HS-5 (cell line): ENCODE results near the gene CSAG2.
"Not testable (repeated sequence)": the region's sequence is repeated elsewhere in the genome, so short reads cannot be mapped to it uniquely, and the experiment has no call there.

Experiments
- DNase-seq: peaks from one replicate; pipeline ENCODE4 v3.0.0-alpha.2; 2012; ENCODE audit warnings: low read depth

CSAG2 gene, protein sequence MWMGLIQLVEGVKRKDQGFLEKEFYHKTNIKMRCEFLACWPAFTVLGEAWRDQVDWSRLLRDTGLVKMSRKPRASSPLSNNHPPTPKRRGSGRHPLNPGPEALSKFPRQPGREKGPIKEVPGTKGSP

DNA sequence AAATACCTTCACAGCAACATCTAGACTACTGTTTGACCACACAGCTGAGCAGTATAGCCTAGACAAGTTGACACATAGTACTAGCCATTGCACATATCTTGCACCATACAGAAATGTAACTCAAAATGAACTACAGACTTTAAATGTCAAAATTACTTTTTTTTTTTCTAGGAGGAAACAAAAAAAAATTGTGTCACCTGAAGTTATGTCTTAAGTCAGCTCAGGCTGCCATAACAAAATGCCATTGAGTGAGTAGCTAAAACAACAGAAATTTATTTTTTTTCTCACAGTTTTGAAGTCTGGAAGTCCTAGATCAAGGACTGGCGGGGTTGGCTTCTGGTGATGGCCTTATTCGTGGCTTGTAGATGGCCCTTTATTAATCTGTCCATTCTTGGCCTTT lies at the start of gene CSAG2:
Gene CSAG2, minus strand, starts transcription at position 101 of the 400 bp plus-strand sequence. CDS start 161 bp downstream, outside the sequence.
- not testable (repeated sequence) for DNase-seq

DNA sequence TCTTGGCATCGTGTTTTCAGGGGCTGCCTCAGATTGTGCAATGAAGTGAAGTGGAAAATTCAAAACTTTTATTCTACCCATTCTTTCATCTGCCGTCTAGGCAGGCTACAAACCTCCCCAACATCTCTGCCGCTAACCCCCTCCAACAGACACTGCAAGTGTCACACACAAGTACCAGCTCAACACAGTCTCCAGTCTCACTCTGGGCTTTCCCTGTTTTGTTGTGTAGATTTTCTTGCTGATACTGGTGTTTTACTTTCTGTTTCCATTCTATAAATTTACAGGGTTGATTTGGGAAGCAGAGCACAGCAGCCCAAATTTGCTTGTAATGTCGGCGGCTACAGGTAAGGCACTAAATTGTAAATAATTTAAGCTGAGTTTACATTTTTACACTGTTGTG lies 45.8 kb upstream of the CSAG2 start:
- not testable (repeated sequence) for DNase-seq

DNA sequence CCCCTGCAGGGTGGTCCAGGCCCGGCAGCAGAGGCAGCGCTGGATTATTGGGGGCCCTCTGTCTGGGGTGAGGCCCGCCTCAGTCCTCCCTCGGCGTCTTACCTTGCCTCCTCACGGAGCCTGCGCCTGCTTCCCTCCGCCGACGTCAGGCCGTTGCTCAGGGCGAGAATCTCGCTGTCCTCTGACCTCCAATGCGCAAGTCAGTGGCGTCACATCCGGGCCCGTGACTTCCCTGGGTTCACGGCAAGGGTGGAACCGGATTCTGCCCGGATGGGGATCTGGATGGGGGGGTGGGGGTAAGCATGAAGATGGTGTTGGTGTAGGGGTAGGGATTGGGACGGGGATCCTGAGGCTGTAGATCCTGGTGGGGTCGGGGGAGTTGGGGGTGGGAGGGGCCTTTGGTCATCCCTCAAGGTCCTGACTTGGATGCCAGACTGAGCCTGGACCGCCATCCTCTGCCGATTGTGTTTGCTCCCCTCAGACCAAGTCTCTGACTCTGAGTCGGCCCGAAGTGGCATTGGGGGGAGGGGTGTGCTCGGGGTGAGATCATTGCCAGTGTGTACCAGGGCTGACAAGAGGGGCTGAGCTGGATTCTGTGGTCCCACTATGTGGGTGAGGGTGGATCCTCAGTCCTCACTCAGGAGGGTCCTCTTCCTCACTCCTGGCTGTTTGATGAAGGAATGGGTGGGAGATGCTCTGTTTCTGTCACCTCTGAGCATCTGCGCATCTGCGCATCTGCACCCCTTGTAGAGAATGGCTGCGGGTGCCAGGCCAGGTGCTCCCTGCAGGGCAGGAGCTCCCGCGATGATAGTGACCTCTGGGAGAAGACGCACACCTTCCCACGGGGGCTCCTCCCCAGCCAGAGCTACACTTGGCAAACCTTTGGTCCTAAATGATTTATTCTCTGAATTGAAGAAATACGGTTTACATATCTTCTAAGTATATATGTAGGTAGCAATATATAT lies 44.9 kb upstream of the CSAG2 start, which contains the start of gene MAGEA2:
Gene MAGEA2, minus strand, starts transcription at position 157 of the 965 bp plus-strand sequence. CDS start 2,479 bp downstream, outside the sequence.
- not testable (repeated sequence) for DNase-seq

DNA sequence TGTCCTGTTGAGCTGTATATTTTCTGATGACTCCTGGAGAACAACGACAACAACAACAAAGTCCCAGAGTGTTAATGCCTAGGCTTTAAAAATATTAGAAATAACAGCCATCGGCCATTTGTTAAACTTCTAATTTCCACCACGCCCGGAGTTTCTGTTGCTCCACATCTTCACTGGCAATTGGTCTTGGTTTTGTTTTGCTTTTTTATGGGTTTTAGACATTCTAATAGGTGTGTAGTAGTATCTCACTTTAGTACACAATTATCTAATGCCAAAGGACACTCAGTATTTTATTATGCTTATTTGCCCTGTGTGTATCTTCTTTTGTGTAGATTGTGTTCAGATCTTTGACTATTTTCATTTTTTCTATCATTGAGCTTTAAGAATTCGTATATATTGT lies 29.5 kb upstream of the CSAG2 start:
- DNase-seq: no peak

DNA sequence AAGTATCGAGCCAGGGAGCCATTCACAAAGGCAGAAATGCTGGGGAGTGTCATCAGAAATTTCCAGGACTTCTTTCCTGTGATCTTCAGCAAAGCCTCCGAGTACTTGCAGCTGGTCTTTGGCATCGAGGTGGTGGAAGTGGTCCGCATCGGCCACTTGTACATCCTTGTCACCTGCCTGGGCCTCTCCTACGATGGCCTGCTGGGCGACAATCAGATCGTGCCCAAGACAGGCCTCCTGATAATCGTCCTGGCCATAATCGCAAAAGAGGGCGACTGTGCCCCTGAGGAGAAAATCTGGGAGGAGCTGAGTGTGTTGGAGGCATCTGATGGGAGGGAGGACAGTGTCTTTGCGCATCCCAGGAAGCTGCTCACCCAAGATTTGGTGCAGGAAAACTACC lies 27.5 kb upstream of the CSAG2 start:
- DNase-seq: not testable (repeated sequence)

DNA sequence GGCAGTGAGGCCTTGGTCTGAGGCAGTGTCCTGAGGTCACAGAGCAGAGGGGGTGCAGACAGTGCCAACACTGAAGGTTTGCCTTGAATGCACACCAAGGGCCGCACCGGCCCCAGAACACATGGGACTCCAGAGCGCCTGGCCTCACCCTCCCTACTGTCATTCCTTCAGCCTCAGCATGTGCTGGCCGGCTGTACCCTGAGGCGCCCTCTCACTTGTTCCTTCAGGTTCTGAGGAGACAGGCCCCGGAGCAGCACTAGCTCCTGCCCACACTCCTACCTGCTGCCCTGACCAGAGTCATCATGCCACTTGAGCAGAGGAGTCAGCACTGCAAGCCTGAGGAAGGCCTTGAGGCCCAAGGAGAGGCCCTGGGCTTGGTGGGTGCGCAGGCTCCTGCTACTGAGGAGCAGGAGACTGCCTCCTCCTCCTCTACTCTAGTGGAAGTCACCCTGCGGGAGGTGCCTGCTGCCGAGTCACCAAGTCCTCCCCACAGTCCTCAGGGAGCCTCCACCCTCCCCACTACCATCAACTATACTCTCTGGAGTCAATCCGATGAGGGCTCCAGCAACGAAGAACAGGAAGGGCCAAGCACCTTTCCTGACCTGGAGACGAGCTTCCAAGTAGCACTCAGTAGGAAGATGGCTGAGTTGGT lies 26.9 kb upstream of the CSAG2 start:
- DNase-seq: no peak

DNA sequence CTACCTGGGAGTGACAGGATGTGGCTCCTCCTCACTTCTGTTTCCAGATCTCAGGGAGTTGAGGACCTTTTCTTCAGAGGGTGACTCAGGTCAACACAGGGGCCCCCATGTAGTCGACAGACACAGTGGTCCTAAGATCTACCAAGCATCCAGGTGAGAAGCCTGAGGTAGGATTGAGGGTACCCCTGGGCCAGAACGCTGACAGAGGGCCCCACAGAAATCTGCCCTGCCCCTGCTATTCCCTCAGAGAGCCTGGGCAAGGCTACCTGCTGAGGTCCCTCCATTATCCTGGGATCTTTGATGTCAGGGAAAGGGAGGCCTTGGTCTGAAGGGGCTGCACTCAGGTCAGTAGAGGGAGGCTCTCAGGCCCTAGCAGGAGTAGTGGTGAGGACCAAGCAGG lies 26.0 kb upstream of the CSAG2 start:
- DNase-seq: no peak

DNA sequence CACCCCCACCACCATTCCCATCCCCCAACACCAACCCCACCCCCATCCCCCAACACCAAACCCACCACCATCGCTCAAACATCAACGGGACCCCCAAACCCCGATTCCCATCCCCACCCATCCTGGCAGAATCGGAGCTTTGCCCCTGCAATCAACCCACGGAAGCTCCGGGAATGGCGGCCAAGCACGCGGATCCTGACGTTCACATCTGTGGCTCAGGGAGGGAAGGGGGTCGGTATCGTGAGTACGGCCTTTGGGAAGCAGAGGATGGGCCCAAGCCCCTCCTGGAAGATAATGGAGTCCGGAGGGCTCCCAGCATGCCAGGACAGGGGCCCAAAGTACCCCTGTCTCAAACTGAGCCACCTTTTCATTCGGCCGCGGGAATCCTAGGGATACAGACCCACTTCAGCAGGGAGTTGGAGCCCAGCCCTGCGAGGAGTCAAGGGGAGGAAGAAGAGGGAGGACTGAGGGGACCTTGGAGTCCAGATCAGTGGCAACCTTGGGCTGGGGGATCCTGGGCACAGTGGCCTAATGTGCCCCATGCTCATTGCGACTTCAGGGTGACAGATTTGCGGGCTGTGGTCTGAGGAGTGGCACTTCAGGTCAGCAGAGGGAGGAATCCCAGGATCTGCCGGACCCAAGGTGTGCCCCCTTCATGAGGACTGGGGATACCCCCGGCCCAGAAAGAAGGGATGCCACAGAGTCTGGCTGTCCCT lies 25.2 kb upstream of the CSAG2 start:
- DNase-seq: not testable (repeated sequence)

DNA sequence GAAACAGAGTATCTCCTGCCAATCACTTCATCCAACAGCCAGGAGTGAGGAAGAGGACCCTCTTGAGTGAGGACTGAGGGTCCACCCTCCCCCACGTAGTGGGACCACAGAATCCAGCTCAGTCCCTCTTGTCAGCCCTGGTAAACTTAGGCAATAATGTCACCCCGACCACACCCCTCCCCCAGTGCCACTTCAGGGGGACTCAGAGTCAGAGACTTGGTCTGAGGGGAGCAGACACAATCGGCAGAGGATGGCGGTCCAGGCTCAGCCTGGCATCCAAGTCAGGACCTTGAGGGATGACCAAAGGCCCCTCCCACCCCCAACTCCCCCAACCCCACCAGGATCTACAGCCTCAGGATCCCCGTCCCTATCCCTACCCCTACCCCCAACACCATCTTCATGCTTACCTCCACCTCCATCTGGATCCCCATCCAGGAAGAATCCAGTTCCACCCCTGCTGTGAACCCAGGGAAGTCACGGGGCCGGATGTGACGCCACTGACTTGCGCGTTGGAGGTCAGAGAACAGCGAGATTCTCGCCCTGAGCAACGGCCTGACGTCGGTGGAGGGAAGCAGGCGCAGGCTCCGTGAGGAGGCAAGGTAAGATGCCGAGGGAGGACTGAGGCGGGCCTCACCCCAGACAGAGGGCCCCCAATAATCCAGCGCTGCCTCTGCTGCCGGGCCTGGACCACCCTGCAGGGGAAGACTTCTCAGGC lies 24.3 kb upstream of the CSAG2 start, which contains the start of the genes CSAG1 and MAGEA12:
Gene CSAG1, minus strand, starts transcription at position 461 of the 715 bp plus-strand sequence. CDS start 1,261 bp downstream, outside the sequence.
Gene MAGEA12, plus strand, starts transcription at position 497 of the 715 bp plus-strand sequence. CDS start 2,405 bp downstream, outside the sequence.
- no peak for DNase-seq

DNA sequence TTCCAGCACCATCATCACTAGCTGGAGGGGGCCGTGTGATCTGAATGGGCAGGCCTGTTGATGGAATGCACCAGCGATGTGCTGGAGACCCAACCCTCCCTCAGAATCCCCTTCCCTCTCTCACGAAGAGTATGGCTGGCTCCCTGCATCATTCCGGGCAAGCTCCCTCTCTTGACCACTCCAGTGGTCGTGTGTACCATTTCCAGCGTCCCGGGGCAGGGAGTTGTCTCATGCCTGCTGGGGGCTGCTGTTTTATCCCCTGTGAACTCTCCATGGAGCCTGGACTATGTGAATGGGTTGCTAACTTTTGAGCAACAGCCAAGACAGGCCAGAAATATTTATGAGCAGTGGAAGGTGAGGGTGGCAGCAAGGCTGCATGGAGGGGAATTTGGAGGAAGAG lies 16.3 kb upstream of the CSAG2 start:
- no peak for DNase-seq

DNA sequence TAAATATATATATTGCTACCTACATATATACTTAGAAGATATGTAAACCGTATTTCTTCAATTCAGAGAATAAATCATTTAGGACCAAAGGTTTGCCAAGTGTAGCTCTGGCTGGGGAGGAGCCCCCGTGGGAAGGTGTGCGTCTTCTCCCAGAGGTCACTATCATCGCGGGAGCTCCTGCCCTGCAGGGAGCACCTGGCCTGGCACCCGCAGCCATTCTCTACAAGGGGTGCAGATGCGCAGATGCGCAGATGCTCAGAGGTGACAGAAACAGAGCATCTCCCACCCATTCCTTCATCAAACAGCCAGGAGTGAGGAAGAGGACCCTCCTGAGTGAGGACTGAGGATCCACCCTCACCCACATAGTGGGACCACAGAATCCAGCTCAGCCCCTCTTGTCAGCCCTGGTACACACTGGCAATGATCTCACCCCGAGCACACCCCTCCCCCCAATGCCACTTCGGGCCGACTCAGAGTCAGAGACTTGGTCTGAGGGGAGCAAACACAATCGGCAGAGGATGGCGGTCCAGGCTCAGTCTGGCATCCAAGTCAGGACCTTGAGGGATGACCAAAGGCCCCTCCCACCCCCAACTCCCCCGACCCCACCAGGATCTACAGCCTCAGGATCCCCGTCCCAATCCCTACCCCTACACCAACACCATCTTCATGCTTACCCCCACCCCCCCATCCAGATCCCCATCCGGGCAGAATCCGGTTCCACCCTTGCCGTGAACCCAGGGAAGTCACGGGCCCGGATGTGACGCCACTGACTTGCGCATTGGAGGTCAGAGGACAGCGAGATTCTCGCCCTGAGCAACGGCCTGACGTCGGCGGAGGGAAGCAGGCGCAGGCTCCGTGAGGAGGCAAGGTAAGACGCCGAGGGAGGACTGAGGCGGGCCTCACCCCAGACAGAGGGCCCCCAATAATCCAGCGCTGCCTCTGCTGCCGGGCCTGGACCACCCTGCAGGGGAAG lies 5.0 kb upstream of the CSAG2 start, which contains the start of gene MAGEA2B:
Gene MAGEA2B, plus strand, starts transcription at position 814 of the 973 bp plus-strand sequence. CDS start 2,479 bp downstream, outside the sequence.
- not testable (repeated sequence) for DNase-seq

DNA sequence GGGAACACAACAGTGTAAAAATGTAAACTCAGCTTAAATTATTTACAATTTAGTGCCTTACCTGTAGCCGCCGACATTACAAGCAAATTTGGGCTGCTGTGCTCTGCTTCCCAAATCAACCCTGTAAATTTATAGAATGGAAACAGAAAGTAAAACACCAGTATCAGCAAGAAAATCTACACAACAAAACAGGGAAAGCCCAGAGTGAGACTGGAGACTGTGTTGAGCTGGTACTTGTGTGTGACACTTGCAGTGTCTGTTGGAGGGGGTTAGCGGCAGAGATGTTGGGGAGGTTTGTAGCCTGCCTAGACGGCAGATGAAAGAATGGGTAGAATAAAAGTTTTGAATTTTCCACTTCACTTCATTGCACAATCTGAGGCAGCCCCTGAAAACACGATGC lies 4.1 kb upstream of the CSAG2 start:
- DNase-seq: not testable (repeated sequence)

DNA sequence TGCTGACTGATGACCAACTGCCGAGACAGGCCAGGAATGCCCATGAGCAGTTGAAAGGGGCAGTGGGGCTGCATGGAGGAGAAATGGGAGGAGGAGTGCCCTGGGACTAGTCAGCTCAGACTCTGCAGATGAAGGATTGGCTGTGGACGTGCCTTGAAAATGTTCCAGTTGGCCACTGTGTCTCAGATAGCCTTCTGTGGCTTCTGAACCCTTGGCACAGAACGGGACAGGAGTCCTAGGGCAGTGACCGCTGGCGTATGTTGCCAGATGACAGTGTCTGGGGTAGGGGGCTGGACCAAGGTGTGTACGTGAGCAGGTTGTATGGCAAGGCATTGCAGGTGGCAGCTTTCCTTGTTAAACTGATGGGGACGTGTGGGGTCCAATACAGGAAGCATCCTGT lies 2.6 kb downstream of the CSAG2 start:
- not testable (repeated sequence) for DNase-seq

DNA sequence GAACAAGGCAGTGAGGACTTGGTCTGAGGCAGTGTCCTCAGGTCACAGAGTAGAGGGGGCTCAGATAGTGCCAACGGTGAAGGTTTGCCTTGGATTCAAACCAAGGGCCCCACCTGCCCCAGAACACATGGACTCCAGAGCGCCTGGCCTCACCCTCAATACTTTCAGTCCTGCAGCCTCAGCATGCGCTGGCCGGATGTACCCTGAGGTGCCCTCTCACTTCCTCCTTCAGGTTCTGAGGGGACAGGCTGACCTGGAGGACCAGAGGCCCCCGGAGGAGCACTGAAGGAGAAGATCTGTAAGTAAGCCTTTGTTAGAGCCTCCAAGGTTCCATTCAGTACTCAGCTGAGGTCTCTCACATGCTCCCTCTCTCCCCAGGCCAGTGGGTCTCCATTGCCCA lies 8.7 kb downstream of the CSAG2 start:
- DNase-seq: not testable (repeated sequence)

DNA sequence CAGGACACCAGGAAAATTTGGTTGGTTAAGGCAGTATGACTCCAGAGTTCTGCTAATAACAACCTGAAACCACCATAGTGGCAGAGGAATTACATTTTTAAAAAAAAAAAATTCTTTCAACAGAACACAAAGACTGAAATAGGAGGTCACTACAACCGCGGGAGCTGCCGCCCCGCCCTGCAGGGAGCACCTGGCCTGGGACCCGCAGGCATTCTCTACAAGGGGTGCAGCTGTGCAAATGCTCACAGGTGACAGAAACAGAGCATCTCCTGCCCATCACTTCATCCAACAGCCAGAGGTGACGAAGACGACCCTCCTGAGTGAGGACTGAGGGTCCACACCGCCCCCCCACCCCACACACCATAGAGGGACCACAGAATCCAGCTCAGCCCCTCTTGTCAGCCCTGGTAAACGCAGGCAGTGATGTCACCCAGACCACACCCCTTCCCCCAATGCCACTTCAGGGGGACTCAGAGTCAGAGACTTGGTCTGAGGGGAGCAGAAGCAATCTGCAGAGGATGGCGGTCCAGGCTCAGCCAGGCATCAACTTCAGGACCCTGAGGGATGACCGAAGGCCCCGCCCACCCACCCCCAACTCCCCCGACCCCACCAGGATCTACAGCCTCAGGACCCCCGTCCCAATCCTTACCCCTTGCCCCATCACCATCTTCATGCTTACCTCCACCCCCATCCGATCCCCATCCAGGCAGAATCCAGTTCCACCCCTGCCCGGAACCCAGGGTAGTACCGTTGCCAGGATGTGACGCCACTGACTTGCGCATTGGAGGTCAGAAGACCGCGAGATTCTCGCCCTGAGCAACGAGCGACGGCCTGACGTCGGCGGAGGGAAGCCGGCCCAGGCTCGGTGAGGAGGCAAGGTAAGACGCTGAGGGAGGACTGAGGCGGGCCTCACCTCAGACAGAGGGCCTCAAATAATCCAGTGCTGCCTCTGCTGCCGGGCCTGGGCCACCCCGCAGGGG lies 10.8 kb downstream of the CSAG2 start, which contains the start of gene MAGEA3:
Gene MAGEA3, plus strand, starts transcription at position 843 of the 980 bp plus-strand sequence. CDS start 2,039 bp downstream, outside the sequence.
- DNase-seq: not testable (repeated sequence)

DNA sequence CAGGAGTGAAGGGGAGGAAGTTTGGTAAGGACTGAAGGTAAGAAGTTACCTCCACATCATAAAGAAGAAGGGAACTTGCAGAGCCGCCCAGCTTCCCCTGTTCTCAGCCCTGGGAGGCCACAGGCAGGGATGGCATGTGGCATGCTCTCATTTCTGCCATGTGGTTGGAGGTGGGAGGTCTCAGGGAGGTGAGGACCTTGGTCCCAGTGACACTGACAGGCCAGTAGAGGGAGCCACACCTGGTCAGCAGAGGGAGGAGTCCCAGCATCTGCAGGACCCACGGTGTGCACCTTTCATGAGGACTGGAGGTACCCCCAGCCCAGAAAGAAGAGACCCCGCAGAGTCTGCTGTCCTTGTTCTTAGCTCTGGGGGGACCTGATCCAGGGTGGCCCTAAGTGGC lies 28.1 kb downstream of the CSAG2 start:
- not testable (repeated sequence) for DNase-seq

DNA sequence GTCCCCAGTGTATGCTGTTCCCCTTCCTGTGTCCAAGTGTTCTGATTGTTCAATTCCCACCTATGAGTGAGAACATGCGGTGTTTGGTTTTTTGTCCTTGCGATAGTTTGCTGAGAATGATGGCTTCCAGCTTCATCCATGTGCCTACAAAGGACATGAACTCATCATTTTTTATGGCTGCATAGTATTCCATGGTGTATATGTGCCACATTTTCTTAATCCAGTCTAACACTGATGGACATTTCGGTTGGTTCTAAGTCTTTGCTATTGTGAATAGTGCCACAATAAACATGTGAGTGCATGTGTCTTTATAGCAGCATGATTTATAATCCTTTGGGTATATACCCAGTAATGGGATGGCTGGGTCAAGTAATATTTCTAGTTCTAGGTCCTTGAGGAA lies 34.4 kb downstream of the CSAG2 start:
- not testable (repeated sequence) for DNase-seq

DNA sequence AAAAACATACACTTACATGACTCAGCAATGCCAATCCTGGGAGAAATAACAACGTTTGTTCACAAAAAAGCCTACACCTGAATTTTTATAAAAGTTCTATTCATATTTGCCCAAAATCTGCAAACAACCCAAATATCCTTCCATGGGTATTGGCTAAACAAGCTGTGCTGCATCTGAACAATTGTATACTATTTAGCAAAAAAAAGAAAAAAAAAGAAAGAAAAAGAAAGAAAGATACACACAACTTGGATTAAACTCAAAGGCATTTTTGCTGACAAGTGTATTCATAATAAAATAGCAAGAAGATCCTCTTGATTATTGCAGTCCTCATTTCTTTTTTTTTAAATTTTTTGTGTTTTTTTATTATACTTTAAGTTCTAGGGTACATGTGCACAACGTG lies 34.9 kb downstream of the CSAG2 start:
- no peak for DNase-seq
